H1 (cell line): ENCODE measurements around the gene CAMTA1. TPM values are rescaled to one million over a fixed set of nuclear protein-coding genes. Genes with fewer than 3 reads are reported as not detected.

ENCODE experiments used
- EP300 ChIP-seq, 2 experiments: IDR thresholded peaks; 1 replicate in 1 of 2; 2 replicates in 1 of 2; pipeline ENCODE4 v1.6.1; 2011 to 2012; ENCODE audit warnings: low read depth in 2 of 2, low read length in 2 of 2, mild to moderate bottlenecking in 2 of 2, borderline replicate concordance in 1 of 2, inconsistent platforms in 1 of 2, moderate library complexity in 1 of 2
- RXRA ChIP-seq: IDR thresholded peaks from 2 replicates; pipeline ENCODE4 v1.6.1; 2011; ENCODE audit warnings: low read depth, mild to moderate bottlenecking, low read length, moderate library complexity; ENCODE audit not compliant: insufficient read depth
- SAP30 ChIP-seq: fragments of 300-600 bp; sonication (generic); IDR thresholded peaks from 2 replicates; pipeline ENCODE4 v1.7.1; 2012; ENCODE audit warnings: low read length, moderate library complexity, mild to moderate bottlenecking, inconsistent platforms; ENCODE audit not compliant: insufficient read depth, insufficient replicate concordance
- polyA plus RNA-seq, 7 experiments: library from polyadenylated mRNA; depleted of rRNA in 3 of 7; stranded (reverse) in 5 of 7; unstranded in 2 of 7; fragments of >200 nt in 5 of 7; fragments of 200-250 nt in 2 of 7; gene quantifications; 1 replicate in 5 of 7; 2 replicates in 1 of 7; 4 replicates in 1 of 7; pipeline versions ENCODE4 v1.2.1 to v1.2.3, GENCODE V29; 2011 to 2013; ENCODE audit warnings: missing spikeins in 2 of 7, mixed read lengths in 2 of 7
- total RNA-seq: library from RNA; stranded (reverse); fragmentation: NEBNext Ultra II Directional; extraction: Animal tissue kit (Norgen Biotek cat#: 25700); gene quantifications from 2 replicates; pipeline ENCODE4 v1.2.1, GENCODE V29; 2021
- TF ChIP-seq, protein P1 (sequence below): fragments of 300-600 bp; sonication (generic); IDR thresholded peaks from 2 replicates; pipeline ENCODE4 v1.7.1; 2012; ENCODE audit warnings: low read length, moderate library complexity, mild to moderate bottlenecking, inconsistent platforms; ENCODE audit not compliant: insufficient replicate concordance
- TF ChIP-seq, protein P2 (sequence below): IDR thresholded peaks from 2 replicates; pipeline ENCODE4 v1.6.1; 2012; ENCODE audit warnings: inconsistent platforms

The CAMTA1 gene
- total and polyA plus RNA-seq, 2 of the 8 experiments (the other 6 are each of a cell fraction or from before 2014, with no cell fraction given) = 65.0 to 119 TPM

DNA sequence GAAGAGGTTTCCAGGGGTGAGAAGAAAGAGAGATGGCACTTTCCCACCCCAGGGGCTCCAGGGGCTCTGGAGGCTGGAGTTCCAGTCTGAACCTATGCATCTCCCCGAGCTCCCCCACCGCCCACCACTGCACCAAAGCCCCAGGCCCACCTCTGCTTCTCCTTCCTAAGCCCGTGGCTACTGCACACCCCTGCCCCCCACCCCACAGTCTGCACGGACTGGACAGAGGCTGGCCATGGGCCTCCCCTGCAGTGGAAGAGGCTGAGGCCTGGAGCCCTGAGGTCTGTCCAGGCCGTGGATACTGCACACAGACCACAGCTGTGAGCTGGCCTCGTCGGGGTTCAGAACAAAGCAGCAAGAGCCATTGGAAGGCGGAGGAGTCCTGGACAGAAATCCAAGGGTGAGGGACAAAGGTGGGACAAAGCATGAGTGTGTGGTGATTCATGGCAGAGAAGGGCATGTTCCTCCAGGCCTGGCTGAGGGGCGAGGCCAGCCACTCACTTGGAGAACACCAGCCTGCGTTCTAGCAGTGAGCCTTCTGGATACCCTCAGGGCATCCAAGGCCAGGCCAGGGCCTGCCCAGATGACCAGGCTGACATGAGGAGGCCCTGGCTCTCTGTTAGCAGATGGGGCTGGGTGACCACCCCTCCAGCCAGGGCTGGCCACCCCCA is 741.1 kb downstream of the CAMTA1 start (continued):
- TF ChIP-seq, protein P1, sequence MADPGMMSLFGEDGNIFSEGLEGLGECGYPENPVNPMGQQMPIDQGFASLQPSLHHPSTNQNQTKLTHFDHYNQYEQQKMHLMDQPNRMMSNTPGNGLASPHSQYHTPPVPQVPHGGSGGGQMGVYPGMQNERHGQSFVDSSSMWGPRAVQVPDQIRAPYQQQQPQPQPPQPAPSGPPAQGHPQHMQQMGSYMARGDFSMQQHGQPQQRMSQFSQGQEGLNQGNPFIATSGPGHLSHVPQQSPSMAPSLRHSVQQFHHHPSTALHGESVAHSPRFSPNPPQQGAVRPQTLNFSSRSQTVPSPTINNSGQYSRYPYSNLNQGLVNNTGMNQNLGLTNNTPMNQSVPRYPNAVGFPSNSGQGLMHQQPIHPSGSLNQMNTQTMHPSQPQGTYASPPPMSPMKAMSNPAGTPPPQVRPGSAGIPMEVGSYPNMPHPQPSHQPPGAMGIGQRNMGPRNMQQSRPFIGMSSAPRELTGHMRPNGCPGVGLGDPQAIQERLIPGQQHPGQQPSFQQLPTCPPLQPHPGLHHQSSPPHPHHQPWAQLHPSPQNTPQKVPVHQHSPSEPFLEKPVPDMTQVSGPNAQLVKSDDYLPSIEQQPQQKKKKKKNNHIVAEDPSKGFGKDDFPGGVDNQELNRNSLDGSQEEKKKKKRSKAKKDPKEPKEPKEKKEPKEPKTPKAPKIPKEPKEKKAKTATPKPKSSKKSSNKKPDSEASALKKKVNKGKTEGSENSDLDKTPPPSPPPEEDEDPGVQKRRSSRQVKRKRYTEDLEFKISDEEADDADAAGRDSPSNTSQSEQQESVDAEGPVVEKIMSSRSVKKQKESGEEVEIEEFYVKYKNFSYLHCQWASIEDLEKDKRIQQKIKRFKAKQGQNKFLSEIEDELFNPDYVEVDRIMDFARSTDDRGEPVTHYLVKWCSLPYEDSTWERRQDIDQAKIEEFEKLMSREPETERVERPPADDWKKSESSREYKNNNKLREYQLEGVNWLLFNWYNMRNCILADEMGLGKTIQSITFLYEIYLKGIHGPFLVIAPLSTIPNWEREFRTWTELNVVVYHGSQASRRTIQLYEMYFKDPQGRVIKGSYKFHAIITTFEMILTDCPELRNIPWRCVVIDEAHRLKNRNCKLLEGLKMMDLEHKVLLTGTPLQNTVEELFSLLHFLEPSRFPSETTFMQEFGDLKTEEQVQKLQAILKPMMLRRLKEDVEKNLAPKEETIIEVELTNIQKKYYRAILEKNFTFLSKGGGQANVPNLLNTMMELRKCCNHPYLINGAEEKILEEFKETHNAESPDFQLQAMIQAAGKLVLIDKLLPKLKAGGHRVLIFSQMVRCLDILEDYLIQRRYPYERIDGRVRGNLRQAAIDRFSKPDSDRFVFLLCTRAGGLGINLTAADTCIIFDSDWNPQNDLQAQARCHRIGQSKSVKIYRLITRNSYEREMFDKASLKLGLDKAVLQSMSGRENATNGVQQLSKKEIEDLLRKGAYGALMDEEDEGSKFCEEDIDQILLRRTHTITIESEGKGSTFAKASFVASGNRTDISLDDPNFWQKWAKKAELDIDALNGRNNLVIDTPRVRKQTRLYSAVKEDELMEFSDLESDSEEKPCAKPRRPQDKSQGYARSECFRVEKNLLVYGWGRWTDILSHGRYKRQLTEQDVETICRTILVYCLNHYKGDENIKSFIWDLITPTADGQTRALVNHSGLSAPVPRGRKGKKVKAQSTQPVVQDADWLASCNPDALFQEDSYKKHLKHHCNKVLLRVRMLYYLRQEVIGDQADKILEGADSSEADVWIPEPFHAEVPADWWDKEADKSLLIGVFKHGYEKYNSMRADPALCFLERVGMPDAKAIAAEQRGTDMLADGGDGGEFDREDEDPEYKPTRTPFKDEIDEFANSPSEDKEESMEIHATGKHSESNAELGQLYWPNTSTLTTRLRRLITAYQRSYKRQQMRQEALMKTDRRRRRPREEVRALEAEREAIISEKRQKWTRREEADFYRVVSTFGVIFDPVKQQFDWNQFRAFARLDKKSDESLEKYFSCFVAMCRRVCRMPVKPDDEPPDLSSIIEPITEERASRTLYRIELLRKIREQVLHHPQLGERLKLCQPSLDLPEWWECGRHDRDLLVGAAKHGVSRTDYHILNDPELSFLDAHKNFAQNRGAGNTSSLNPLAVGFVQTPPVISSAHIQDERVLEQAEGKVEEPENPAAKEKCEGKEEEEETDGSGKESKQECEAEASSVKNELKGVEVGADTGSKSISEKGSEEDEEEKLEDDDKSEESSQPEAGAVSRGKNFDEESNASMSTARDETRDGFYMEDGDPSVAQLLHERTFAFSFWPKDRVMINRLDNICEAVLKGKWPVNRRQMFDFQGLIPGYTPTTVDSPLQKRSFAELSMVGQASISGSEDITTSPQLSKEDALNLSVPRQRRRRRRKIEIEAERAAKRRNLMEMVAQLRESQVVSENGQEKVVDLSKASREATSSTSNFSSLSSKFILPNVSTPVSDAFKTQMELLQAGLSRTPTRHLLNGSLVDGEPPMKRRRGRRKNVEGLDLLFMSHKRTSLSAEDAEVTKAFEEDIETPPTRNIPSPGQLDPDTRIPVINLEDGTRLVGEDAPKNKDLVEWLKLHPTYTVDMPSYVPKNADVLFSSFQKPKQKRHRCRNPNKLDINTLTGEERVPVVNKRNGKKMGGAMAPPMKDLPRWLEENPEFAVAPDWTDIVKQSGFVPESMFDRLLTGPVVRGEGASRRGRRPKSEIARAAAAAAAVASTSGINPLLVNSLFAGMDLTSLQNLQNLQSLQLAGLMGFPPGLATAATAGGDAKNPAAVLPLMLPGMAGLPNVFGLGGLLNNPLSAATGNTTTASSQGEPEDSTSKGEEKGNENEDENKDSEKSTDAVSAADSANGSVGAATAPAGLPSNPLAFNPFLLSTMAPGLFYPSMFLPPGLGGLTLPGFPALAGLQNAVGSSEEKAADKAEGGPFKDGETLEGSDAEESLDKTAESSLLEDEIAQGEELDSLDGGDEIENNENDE = no peak
- no peak for TF ChIP-seq RXRA
- TF ChIP-seq EP300 (IDR thresholded peaks at IDR 0.05; ENCODE audit: borderline replicate concordance in 1 of 2, low read depth in 2 of 2, low read length in 2 of 2) = no peak
- TF ChIP-seq, protein P2, sequence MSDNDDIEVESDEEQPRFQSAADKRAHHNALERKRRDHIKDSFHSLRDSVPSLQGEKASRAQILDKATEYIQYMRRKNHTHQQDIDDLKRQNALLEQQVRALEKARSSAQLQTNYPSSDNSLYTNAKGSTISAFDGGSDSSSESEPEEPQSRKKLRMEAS = no peak
- TF ChIP-seq SAP30 = no peak
- TF ChIP-seq, all 59 proteins: peak for 0
